ENCODE data around the gene MRPL16. TPM values are rescaled to one million over a fixed set of nuclear protein-coding genes. Genes with fewer than 3 reads are reported as not detected.

Gene MRPL16
- total and polyA plus RNA-seq, 2 experiments from 2014 or later = 77.4 to 176 TPM

DNA sequence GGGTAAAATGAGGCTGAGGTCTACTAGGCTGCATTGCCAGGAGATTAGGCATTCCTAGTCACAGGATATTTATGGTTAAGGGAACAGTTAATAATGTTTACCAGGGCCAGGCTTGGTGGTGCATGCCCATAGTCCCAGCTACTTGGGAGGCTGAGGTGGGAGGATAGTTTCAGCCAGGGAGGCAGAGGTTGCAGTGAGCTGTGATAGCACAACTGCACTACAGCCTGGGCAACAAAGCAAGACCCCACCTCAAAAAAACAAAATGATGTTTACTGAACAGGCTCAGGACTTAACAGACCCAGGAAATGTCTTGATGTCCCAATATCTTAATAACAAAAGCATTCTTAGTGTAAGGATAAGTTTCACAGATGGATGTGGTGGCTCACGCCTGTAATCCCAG is 2.8 kb upstream of the MRPL16 start (continued):
- TF ChIP-seq, protein P1, sequence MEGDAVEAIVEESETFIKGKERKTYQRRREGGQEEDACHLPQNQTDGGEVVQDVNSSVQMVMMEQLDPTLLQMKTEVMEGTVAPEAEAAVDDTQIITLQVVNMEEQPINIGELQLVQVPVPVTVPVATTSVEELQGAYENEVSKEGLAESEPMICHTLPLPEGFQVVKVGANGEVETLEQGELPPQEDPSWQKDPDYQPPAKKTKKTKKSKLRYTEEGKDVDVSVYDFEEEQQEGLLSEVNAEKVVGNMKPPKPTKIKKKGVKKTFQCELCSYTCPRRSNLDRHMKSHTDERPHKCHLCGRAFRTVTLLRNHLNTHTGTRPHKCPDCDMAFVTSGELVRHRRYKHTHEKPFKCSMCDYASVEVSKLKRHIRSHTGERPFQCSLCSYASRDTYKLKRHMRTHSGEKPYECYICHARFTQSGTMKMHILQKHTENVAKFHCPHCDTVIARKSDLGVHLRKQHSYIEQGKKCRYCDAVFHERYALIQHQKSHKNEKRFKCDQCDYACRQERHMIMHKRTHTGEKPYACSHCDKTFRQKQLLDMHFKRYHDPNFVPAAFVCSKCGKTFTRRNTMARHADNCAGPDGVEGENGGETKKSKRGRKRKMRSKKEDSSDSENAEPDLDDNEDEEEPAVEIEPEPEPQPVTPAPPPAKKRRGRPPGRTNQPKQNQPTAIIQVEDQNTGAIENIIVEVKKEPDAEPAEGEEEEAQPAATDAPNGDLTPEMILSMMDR (conservative IDR thresholded peaks at IDR 0.05; ENCODE audit: low read depth in 2 of 2) = no peak

DNA sequence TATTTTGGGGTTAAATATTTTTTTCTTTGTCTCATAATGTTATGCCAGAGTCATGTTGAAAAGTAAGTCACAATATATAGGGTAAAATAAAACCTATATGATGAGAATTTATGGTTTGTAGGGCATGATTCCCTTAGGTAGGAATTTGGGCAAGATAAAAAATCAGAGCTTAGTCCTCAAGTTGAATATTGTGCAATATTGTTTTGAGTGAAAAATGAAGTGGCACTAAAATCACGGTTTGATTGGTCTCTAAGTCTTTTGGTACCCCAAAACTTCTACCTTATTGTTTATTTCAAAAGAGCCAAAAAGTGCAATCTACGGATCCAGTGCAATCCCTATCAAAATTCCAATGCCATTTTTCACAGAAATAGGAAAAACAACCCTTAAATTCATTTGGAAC is 1.6 kb upstream of the MRPL16 start:
- no peaks in the 10 kb centered on the region for H4K20me1 ChIP-seq (replicated peaks; ENCODE audit: insufficient read depth)
- H3K27ac Mint-ChIP-seq = peak overlapping the region; percentile 70; the same call in 1 of the 2 replicates
- TF ChIP-seq JUNB (IDR thresholded peaks at IDR 0.05; ENCODE audit: unreplicated experiment) (no peak), EZH2phosphoT487 (IDR thresholded peaks at IDR 0.05; ENCODE audit: unreplicated experiment) (no peak), NANOG (IDR thresholded peaks at IDR 0.05; ENCODE audit: borderline replicate concordance) (no peak), ZNF331 (CRISPR knock-in tag; IDR thresholded peaks at IDR 0.05; ENCODE audit: low read depth) (no peak), CREB1 (CRISPR knock-in tag; IDR thresholded peaks at IDR 0.05; ENCODE audit: low read depth) (no peak), POLR2AphosphoS5 (IDR thresholded peaks at IDR 0.05; ENCODE audit: low read depth) (no peak), STAT1 (IDR thresholded peaks at IDR 0.05; ENCODE audit: unreplicated experiment) (no peak)
- TF ChIP-seq, protein P2, sequence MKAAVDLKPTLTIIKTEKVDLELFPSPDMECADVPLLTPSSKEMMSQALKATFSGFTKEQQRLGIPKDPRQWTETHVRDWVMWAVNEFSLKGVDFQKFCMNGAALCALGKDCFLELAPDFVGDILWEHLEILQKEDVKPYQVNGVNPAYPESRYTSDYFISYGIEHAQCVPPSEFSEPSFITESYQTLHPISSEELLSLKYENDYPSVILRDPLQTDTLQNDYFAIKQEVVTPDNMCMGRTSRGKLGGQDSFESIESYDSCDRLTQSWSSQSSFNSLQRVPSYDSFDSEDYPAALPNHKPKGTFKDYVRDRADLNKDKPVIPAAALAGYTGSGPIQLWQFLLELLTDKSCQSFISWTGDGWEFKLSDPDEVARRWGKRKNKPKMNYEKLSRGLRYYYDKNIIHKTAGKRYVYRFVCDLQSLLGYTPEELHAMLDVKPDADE (IDR thresholded peaks at IDR 0.05) = no peak
- TF ChIP-seq, protein P1 (conservative IDR thresholded peaks at IDR 0.05; ENCODE audit: low read depth in 2 of 2) = no peak
- TF ChIP-seq, protein P3, sequence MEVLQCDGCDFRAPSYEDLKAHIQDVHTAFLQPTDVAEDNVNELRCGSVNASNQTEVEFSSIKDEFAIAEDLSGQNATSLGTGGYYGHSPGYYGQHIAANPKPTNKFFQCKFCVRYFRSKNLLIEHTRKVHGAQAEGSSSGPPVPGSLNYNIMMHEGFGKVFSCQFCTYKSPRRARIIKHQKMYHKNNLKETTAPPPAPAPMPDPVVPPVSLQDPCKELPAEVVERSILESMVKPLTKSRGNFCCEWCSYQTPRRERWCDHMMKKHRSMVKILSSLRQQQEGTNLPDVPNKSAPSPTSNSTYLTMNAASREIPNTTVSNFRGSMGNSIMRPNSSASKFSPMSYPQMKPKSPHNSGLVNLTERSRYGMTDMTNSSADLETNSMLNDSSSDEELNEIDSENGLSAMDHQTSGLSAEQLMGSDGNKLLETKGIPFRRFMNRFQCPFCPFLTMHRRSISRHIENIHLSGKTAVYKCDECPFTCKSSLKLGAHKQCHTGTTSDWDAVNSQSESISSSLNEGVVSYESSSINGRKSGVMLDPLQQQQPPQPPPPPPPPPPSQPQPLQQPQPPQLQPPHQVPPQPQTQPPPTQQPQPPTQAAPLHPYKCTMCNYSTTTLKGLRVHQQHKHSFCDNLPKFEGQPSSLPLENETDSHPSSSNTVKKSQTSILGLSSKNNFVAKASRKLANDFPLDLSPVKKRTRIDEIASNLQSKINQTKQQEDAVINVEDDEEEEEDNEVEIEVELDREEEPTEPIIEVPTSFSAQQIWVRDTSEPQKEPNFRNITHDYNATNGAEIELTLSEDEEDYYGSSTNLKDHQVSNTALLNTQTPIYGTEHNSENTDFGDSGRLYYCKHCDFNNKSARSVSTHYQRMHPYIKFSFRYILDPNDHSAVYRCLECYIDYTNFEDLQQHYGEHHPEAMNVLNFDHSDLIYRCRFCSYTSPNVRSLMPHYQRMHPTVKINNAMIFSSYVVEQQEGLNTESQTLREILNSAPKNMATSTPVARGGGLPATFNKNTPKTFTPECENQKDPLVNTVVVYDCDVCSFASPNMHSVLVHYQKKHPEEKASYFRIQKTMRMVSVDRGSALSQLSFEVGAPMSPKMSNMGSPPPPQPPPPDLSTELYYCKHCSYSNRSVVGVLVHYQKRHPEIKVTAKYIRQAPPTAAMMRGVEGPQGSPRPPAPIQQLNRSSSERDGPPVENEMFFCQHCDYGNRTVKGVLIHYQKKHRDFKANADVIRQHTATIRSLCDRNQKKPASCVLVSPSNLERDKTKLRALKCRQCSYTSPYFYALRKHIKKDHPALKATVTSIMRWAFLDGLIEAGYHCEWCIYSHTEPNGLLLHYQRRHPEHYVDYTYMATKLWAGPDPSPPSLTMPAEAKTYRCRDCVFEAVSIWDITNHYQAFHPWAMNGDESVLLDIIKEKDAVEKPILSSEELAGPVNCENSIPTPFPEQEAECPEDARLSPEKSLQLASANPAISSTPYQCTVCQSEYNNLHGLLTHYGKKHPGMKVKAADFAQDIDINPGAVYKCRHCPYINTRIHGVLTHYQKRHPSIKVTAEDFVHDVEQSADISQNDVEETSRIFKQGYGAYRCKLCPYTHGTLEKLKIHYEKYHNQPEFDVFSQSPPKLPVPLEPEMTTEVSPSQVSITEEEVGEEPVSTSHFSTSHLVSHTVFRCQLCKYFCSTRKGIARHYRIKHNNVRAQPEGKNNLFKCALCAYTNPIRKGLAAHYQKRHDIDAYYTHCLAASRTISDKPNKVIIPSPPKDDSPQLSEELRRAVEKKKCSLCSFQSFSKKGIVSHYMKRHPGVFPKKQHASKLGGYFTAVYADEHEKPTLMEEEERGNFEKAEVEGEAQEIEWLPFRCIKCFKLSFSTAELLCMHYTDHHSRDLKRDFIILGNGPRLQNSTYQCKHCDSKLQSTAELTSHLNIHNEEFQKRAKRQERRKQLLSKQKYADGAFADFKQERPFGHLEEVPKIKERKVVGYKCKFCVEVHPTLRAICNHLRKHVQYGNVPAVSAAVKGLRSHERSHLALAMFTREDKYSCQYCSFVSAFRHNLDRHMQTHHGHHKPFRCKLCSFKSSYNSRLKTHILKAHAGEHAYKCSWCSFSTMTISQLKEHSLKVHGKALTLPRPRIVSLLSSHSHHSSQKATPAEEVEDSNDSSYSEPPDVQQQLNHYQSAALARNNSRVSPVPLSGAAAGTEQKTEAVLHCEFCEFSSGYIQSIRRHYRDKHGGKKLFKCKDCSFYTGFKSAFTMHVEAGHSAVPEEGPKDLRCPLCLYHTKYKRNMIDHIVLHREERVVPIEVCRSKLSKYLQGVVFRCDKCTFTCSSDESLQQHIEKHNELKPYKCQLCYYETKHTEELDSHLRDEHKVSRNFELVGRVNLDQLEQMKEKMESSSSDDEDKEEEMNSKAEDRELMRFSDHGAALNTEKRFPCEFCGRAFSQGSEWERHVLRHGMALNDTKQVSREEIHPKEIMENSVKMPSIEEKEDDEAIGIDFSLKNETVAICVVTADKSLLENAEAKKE (CRISPR knock-in tag; IDR thresholded peaks at IDR 0.05) = no peak
- no peak overlapping the region for H3K4me3 Mint-ChIP-seq
- H3K27me3 ChIP-seq (ENCODE audit: insufficient read depth) = no peaks in the 10 kb centered on the region
- DNase-seq (ENCODE audit: low spot score) (no peak), ATAC-seq (no peak)
- H3K4me1 Mint-ChIP-seq = peaks cover 47% of the 10 kb centered on the region
- H3K9me2 ChIP-seq (ENCODE audit: insufficient read depth) = no peaks in the 10 kb centered on the region
- peaks cover 16% of the 10 kb centered on the region for H3K79me2 ChIP-seq (replicated peaks; ENCODE audit: insufficient read depth)
- H3K27me3 Mint-ChIP-seq (ENCODE audit: insufficient read depth, low read depth, poor library complexity) = peaks cover 7% of the 10 kb centered on the region
- no peak overlapping the region for H2AFZ ChIP-seq
- peaks cover 48% of the 10 kb centered on the region for H3K4me1 ChIP-seq (ENCODE audit: insufficient read depth)
- H3K36me3 ChIP-seq (ENCODE audit: insufficient read depth) = peaks cover 16% of the 10 kb centered on the region; the same call in 1 of the 2 replicates
- no peak overlapping the region for H3K27ac ChIP-seq (ENCODE audit: low read depth)
- no peaks in the 10 kb centered on the region for H3F3A ChIP-seq (replicated peaks; ENCODE audit: low read depth)
- no peak overlapping the region for H3K4me3 ChIP-seq
- no peak overlapping the region for H3K4me2 ChIP-seq
- H3K9me3 Mint-ChIP-seq = no peaks in the 10 kb centered on the region
- peaks cover 32% of the 10 kb centered on the region for H3K36me3 Mint-ChIP-seq (ENCODE audit: low read depth)

Data from GM23338 (cell line).